NCI-H146 (cell line): ENCODE measurements around the gene CFAP43.
A peak's percentile ranks its signal among the peaks of the same experiment; 100 is the strongest.
"Not testable (repeated sequence)": the region's sequence is repeated elsewhere in the genome, so short reads cannot be mapped to it uniquely, and the experiment has no call there.

Source experiments
- DNase-seq: peaks from one replicate; lab custom pipeline; 2025; lab: John Stamatoyannopoulos, UW

Gene CFAP43

GRCh38 chr10:104230490-104230889, 1.7 kb downstream of the CFAP43 start:
- no peak for DNase-seq

DNA sequence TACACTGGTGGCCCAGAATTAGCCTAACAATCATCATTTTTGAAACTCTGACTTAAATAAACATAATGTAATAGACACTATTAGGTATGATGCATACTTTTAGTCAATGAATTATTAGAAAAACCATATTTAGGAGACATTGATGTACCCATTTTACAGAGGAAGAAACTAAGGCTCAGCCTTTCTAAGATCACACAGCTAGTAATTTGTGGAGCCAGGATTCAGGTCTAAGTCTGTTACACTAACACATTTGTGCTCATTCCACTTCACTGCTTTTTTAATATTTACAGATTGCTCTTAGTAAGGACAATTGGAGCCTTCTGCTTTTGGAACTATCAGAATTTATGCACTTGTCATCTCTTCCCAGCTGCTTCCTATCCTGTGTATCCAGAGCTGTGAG, 8.9 kb downstream of the CFAP43 start:
- no peak for DNase-seq

GRCh38 chr10:104220522-104220921, 11.6 kb downstream of the CFAP43 start:
- no peak for DNase-seq

DNA sequence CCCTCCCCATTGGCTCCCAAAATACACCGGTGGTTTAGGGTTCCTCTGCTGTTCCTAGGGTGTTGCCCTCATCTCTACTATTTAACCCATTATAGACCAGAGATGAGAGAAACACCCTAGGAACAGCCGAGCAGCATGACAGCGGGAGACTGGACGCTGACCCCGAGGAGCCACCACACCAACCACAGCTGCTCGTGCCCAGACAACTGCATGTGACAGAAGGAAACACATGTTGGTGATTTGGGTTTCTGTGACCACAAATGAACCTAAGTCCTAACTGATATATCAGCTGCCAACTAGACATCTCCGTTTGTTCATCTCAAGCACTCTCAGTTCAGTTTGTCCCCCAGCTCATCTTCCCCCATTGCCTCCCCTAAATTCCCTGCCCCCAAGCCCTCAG, 13.4 kb downstream of the CFAP43 start:
- no peak for DNase-seq

GRCh38 chr10:104216631-104217030, 15.5 kb downstream of the CFAP43 start:
- DNase-seq: no peak

DNA sequence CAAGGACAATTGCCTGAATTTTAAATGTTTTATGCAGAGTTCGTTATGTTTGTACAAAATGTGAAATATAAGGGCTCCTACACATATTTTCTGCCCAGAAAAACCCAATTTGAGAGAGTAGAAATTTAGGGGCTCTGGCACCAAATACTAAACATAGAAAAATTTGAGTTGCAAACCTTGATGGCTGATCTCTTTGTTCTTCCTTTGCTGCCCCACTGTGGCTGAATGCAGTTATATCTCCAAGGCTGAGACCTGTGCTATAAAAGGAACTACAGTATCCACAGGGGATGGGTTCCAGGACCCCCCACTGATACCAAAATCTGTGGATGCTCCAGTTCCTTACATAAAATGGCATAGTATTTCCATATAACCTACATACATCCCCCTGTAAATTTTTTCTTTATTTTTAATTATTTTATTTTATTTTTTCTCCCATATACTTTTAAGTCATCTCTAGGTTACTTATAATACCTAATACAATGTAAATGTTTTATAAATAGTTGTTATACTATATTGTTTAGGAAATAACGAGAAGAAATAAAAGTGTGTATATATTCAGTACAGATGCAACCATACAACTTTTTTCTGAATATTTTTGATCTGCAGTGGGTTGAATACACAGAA, 22.5 kb downstream of the CFAP43 start:
- peak; percentile 57 for DNase-seq

GRCh38 chr10:104208730-104209129, 23.4 kb downstream of the CFAP43 start:
- no peak for DNase-seq

GRCh38 chr10:104202231-104202630, 29.9 kb downstream of the CFAP43 start:
- no peak for DNase-seq

DNA sequence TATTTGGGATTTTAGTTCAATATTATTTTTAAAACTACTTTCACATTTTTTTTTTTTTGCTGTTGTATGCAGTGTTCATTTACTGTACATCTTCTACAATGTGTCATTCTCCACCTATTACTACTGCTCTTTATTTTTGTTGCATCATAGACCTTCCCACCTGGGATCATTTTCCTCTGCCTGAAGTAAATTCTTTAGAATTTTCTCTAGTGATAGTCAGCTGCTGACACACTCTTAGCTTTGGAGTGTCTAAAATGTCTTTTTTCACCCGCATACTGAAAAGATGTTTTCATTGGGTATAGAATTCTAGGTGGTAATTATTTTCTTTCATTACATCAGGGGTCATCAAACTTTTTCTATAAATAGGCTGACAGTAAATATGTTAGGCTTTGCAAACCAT, 30.5 kb downstream of the CFAP43 start:
- DNase-seq: no peak

- DNase-seq: no peak
Observed at GRCh38 chr10:104199567-104199966, 32.6 kb downstream of the CFAP43 start.

- DNase-seq: peak; percentile 59
Observed at GRCh38 chr10:104197364-104197763, 34.8 kb downstream of the CFAP43 start.

DNA sequence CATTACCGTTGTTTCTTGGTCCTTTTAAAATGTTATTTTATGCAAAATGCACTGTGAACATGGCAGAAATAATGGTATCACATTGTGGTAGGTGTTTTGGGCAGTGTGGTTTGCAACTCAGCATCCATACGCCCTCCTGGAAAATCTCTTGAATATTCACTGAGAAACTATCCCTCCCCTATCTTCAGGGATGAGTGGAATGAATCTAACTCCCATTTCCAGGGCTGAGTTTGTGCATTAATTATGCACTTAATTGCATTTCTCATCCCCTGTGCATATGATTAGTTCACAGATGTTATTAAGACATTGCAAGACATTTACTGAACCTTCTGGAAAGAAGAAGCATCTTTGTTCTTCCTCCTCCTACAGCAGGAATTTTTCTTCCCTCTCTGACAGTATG, 36.5 kb downstream of the CFAP43 start:
- no peak for DNase-seq

- no peak for DNase-seq
Observed at GRCh38 chr10:104193787-104194186, 38.4 kb downstream of the CFAP43 start.

DNA sequence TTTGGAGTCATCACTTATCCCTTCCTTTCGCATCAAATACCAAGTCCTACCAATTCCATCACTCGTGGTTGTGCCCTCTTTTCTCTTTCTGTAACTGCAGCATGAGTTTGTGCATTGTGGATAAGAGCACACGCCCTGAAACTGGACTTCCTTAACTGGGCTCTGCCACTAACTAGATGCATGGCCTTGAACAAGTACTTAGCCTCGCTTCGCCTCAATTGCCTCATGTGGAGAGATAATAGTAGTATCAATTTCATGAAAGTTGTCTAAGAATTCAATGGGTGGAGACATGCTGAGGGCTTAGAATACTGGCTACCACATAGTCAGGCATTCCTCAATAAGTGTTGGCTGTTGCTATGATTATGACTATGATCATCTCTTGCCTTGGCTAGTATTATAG, 41.5 kb downstream of the CFAP43 start:
- DNase-seq: no peak

- no peak for DNase-seq
Observed at GRCh38 chr10:104183682-104184081, 48.5 kb downstream of the CFAP43 start.

- not testable (repeated sequence) for DNase-seq
Observed at GRCh38 chr10:104174136-104174535, 58.0 kb downstream of the CFAP43 start.

- no peak for DNase-seq
Observed at GRCh38 chr10:104170610-104171254, 61.4 kb downstream of the CFAP43 start.

DNA sequence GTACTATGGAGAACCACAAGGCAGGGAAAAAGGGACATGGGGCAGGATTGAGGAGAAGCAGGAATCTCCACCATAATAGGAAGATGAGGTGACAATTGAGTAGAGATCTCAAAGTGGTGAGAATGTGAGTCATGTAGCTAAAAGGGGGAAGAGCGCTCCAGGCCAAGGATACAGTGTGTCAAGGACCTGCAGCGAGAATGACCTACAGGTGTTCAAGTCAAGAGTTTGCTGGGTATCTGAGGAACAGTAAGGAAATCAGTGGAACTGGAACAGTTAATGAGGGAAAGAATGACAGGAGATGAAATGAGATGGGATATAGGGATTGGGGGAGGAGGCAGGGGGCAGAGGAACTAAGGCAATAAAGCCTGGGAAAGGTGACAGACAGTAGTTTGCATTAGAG, 76.6 kb downstream of the CFAP43 start:
- no peak for DNase-seq

- no peak for DNase-seq
Observed at GRCh38 chr10:104151737-104152136, 80.4 kb downstream of the CFAP43 start.

DNA sequence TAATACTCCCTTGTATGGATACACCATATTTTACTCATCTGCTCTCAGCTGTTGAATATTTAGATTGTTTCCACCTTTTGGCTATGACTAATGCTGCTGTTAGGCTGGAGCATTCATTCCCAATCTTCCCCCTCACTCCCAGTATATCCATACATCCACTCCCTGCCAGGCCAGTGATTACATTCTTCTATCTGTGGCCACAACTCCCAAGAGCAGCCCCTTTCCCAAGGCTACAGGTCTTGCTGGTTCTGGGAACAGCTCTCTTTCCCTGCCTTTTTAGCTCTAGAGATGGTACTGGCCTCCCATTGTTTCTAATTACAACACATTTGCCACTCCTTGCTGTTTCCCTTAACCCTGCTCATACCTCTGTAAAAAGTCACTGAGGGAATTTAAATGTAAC, 82.0 kb downstream of the CFAP43 start:
- DNase-seq: no peak

- no peak for DNase-seq
Observed at GRCh38 chr10:104146882-104147281, 85.3 kb downstream of the CFAP43 start.

DNA sequence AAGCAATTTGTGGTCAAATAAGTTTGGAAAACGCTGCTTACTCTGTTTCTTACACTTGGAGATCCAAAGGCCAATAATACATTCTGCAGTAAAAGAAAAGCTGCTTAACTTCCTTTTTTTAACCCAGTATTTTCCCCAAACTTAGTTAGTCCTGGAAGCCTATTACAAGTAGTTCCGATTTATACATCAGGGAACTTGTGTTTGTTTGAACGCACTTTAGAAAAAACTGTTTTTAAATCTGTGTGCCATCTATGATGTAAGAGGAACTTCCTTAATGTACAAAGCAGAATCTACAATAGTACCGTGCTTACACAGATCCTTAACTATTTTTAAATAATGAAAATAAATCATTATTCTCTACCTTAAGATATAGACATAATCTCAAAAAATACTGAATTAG, 87.2 kb downstream of the CFAP43 start:
- DNase-seq: no peak

DNA sequence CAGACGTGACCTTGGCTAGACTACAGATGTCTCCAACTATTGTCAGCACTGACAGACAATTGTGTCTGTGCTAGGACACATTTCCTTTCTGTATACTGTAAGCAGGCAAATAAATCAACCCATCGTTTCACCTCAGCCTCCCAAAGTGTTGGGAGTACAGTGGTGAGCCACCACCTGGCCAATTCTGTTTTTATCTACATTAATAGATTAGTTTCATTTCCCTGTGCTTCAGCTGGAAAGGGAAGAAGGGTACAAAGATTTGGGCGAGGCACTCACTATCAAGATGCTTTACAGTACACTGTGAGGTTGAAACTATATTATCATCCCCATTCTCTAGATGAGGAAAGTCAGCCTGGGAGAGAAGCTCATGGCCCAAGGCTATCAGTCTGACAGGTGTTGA, 88.3 kb downstream of the CFAP43 start:
- no peak for DNase-seq

GRCh38 chr10:104142081-104142480, 90.1 kb downstream of the CFAP43 start:
- DNase-seq: peak; percentile 12
